HG03439 (cell line): ENCODE data around the gene C15orf39.

Experiments used
- ATAC-seq: cut with Tn5 transposase; IDR thresholded peaks from one replicate; pipeline ENCODE4 v1.9.1; 2021; ENCODE audit warnings: mild to moderate bottlenecking, moderate library complexity; ENCODE audit not compliant: unreplicated experiment

The C15orf39 gene

DNA sequence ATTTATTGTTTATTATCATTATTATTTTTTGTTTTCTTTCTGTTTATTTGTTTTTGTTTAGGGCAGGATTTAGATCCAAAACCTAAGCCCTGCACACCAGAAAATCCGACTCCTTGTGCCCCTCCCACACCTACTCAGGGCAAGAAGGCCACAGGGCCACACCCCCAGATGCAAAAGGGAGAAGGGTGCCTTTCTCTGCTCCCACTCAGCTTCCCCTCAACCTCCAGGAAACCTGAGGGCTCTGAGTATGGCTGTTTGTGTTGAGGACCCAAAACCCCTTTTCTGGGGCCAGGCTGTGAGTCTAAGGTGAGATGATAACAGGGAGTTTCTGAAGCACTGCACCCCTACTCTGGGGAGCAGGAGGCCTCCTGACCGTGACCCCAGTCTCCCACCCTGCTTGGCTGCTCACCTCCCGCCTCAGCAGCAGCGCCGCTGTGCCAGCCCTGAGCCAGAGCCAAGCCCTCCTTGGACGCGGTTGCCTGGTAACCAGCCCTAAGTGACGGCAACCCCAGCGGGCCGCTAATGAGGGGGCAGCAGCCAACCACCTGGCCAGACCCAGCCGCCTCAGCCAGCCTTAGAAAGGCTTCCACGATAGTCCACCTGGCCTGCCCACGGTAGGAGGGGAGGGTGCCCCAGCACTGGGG lies 6.4 kb upstream of the C15orf39 start:
- ATAC-seq, result no peak

DNA sequence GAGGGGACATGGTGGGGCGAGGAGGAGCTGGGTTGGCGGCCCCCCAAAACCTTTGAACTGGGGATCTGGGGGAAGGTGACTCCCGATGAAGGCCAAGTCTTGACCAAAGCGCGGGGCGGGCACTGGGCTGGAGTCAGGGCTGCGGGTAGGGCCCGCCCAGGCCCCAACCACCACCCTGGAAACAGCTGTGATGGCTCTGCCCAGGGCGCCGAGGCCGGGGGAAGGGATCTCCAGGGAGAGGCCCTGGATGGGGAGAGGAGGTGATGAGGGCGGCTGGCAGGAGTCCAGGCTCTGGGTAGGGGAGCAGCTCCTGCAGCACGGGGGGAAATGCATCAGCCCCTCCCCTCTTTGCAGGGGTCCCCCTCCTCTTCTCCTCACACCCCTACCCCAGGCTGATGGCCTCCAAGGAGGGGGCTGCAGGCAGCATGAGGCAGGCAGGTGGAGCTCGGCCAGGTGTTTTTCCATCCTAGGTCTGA lies 5.9 kb upstream of the C15orf39 start:
- ATAC-seq, result no peak

DNA sequence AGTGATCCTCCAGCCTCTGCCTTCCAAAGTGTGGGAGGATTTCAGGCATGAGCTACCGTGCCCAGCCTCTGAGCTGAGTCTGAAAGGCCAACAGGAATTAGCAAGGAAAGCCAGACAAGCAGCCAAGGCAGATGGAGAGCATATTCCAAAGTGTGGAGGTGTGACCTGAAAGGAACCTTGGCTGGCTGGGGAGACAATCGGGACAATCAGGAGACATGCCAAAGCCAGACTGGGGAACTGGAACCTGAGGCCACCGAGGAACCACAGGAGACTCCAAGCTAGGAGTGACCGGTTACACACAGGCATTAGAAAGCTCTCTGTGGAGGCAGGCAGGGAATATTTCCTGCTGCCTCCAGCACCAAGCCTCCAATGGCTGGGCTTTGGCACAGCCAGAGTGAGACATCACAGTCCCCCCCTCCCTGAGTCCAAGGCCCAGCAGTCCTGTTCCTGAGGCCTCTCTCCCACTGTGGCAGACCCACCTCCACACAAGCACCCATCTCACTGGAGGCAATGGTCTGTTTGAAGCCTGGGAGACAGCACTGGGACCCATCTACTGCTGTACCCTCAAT lies 4.5 kb upstream of the C15orf39 start:
- ATAC-seq, result no peak

DNA sequence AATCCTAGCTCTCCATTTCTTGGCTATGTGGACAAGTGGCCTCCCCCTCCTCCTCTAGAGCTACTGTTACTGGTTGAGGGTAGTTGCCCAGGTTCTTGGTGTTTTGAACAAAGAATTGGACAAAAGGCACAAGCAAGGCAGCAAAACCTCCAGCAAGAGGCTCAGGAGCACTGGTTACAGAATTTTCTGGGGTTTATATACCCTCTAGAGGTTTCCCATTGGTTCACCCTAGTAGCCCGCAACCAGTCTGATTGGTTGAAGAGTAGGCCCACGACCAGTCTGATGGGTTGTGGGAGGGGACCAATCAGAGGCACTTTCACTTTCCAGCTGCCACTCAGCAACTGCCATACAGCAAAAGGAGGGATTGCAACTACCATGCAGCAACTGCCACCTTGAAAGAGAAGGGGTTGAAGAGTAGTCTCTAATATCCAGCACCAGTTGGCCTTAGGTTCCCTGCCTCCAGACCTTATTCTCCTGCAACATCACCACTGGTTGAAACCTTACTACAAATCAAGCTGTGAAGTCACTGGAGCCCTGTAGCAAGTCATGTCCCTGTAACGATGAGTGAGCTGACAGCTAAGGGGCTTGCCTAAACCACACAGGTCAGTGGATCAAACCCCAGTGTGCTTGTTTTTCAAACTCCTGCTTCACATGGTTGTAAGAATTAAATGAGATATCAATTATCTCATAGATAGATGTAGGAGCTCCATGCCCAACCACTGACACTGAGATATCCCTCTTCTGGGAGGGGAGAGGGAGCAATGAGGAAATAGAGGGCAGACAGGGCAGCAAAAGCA lies 2.9 kb upstream of the C15orf39 start:
- ATAC-seq, result no peak

DNA sequence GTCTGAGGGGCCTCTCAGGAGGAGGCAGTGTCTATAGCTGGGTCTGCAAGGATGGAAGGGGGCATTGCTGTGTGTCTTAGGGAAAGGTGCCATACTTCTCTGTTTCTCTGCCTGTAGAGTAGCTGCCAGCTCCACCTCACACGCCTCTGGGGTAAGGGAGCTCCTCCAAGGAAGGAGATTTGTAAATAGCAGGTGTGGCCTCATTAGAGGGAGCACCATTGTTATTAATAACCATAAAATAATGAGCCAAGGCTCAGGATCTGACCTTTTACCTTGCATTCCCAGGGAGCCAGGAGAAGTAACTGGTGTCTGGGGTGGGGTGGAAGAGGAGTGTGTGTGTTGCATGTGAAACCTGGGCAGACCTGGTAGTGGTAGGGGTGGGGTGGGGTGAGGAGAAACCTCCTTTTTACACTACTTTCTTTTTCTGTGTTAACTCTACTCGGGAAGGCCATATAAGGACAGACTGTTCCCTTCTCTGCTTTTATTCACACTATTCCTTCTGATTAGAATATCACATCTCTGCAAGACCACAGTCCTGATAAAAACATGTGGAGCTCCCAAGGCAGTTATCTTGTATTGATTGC lies 2.2 kb upstream of the C15orf39 start:
- ATAC-seq, result no peak

DNA sequence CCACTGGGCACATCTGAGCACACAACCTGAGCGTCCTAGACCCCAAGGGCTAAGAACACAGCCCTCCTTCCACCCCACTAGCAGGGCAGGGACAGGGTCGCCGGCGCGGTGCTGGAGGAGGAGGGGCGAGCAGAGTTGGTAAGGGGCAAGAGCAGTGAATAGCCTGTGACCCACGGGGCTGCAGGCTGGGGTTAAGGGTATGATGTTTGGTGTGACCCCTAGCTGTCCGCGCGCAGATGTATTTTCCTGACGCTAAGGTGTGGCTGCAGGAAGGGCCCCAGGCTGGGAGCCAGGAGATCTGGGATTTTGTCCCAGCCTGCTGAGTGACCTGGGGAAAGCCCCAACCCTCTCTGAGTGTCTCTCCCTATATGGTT lies 1.3 kb upstream of the C15orf39 start:
- no peak for ATAC-seq

DNA sequence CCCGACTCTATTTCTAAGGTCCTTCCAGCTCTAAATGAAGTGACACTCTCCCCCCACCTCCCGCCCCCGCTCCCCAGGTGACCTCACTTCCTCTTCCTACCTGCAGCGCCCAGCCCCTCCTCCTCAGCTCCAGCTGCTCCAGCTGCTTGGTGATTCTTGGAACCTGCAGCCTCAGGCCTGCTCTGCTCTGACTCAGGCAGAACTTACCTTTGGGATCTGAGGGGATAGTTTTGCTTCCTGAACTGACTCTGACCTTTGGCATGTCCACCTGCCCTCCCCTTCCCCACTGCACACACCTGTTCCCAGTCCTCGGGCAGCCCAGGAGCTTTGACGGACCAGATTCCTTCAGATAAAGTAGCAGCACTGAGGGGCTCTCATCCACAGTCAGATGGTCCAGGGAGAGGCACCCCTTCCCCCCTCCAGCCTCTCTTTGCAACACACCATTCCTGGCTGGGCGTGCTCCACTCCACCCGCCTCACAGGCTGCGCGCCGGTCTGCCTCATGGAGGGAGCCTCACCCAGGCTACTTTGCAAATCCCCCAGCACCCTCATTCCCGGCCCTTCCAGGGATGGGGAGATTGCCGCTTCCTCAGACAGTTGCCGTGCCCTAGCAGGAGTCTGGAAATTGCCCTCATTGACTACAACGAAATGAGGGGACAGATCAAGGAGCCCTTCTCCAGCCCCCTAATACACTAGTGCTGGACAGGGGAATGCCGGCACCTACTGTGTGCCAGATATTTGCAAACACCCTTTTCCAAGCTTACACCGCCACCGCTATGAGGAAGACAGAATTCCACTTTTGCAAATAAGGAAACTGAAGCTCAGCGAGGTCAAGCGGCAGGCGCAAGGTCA lies 692 bp upstream of the C15orf39 start:
- peak; percentile 0 for ATAC-seq

DNA sequence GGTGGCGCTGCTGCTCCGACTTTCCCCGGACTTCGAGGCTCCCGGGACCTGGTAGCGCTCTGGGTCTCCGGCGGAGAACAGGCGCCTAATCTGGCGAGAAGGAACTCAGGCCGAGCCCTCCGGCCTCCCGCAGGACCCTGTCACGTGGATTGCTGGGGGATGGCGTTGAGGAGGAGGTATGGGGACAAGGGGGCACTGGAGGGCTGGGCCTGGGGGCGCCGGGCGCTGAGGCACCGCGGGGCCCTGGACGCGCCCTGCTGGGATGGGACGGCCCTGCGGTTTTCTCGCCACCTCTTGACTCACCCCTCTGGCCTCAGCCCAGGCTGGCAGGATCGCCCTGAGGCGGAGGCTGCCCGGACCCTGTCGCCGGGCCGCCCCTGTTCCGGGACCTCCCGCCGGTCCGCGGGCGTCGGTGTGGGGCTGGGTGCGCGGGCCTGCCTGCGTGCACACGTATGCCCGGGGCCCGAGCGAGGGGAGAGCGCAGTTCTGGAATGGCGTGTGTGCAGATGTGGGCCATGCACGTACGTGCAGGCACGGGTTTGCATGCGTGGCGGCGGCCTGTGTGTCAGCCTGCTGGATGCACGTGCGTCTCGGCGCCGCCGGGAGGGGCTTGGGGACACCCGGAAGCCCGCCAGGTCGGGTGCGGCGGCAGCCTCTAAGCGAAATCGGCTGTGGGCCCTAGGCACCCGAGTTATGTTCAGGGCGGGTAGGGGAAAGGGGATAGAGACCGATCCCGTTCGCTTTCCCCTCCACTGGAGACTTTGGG lies 752 bp downstream of the C15orf39 start:
- peak; percentile 32 for ATAC-seq

DNA sequence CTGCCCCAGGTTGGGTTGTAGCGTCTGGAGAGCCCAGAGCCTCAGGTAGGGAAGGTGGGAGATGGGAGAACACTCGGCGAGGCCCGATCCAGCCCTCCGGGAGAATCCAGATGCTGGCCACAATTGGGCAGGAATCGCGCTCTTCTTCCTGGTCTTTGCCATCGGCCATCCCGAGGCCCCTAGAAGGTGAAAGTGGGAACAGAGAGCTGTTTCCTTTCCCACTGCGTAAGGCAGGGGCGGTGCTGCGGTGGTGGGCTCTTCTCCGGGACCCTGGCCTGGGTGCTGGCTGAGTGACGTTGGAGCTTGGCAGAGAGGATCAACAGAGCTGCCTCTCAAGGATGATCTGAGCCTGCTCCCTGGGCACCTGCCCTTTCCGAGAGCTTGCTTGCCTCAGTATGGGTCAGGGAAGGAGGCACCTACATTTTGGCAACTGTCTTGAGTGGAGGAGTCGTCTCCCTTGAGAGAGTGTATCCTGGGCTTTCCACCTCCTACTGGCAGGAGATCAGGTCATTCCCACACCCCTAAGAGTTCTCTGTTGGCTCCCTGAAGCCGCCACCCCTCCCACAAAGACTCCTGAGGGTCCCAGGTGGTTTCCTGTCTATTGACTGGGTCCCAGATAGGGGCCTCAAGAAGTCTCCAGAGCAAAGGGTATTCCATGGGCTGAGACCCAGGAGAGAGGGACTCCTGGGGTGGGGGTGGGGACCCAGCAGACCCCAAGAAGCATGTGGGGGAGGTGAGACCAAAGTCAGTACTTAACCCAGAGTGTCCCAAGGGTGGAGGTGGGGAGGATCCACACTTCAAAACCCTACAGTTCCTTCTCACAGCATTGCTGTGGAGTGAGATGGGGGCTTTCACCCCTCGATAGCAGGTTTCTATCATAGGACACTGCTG lies 1.6 kb downstream of the C15orf39 start:
- ATAC-seq, result no peak

DNA sequence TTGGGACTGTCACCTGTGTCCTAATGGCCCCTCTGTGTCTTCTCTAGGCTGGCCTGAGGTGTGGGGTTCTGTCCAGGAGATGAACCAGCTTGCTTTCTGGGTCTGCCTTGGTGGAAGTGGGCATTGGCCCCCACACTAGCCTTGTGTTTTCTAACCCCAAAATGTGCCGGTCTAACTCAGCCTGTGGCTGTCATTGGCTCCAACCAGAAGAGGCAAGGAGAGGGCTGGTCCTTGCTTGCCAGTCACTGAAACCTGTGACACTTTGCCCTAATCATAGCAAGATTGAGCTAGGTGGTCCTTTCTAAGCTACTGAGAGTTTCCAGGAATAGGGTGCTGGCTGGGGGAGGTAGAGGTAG lies 2.2 kb downstream of the C15orf39 start:
- no peak for ATAC-seq

DNA sequence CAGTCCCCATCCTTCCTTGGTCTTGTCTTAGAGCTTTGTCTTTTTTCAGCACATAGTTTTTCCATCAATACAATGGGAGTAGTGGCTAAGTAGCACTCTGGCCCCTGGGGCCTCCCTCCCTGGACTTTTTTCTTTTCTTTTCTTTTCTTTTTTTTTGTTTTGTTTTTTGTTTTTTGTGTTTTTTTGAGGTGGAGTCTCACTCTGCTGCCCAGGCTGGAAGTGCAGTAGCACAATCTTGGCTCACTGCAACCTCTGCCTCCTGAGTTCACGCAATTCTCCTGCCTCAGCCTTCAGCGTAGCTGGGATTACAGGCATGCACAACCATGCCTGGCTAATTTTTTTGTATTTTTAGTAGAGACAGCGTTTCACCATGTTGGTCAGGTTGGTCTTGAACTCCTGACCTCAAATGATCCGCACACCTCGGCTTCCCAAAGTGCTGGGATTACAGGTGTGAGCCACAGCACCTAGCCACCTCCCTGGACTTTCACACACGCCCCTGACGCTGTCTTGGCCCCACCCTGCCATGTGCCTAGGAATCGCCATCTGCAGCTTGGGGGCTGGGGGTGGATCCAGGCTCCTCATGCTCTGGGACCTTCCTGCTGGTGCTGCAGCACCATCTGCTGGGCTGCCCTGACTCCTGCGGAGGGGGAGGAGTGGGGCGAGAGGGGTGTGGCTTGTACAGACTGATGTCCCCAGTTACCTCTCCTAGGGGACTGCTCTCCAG lies 2.8 kb downstream of the C15orf39 start:
- no peak for ATAC-seq

DNA sequence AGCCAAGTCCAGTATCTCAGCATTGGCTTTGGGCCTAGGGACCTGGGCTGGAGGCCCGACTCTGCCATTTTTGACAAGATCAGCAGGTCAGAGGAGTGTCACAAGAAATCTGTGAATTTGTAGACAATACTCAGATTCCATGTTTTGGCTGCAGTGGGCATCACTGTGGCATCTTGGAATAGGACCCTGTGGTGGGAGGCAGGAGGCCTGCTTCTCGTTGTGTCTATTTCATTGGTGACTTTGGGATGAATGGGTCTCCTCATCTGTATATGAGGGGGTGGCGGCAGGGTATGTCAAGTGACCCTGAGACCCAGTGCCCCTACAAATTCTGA lies 3.3 kb downstream of the C15orf39 start:
- no peak for ATAC-seq

DNA sequence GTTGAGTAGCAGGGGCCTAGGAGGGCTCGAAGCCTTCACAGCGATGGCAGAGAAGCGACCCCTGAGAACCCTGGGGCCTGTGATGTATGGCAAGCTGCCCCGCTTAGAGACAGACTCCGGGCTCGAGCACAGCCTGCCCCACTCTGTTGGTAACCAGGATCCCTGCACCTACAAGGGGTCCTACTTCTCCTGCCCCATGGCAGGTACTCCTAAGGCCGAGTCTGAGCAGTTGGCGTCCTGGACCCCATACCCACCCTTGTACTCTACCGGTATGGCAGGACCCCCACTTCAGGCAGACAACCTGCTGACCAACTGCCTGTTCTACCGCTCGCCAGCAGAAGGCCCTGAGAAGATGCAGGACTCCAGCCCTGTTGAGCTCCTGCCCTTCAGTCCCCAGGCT lies 4.3 kb downstream of the C15orf39 start:
- ATAC-seq, result no peak

DNA sequence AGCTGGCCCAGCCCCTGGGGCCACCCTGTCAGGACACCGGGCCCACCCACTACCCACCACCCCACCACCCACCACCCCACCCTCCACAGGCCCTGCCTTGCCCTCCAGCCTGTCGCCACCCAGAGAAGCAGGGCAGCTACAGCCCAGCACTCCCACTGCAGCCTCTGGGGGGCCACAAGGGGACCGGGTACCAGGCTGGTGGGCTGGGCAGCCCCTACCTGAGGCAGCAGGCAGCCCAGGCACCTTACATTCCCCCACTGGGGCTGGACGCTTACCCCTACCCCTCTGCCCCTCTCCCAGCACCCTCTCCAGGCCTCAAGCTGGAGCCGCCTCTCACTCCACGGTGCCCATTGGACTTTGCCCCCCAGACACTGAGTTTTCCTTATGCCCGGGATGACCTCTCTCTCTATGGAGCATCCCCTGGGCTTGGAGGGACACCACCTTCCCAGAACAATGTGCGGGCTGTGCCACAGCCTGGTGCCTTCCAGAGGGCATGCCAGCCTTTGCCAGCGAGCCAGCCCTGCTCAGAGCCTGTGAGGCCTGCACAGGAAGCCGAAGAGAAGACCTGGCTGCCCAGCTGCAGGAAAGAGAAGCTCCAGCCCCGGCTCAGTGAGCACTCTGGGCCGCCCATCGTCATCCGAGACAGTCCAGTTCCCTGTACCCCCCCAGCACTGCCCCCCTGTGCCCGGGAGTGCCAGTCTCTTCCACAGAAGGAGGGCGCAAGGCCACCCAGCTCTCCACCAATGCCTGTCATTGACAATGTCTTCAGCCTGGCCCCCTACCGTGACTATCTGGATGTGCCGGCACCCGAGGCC lies 5.3 kb downstream of the C15orf39 start:
- no peak for ATAC-seq

DNA sequence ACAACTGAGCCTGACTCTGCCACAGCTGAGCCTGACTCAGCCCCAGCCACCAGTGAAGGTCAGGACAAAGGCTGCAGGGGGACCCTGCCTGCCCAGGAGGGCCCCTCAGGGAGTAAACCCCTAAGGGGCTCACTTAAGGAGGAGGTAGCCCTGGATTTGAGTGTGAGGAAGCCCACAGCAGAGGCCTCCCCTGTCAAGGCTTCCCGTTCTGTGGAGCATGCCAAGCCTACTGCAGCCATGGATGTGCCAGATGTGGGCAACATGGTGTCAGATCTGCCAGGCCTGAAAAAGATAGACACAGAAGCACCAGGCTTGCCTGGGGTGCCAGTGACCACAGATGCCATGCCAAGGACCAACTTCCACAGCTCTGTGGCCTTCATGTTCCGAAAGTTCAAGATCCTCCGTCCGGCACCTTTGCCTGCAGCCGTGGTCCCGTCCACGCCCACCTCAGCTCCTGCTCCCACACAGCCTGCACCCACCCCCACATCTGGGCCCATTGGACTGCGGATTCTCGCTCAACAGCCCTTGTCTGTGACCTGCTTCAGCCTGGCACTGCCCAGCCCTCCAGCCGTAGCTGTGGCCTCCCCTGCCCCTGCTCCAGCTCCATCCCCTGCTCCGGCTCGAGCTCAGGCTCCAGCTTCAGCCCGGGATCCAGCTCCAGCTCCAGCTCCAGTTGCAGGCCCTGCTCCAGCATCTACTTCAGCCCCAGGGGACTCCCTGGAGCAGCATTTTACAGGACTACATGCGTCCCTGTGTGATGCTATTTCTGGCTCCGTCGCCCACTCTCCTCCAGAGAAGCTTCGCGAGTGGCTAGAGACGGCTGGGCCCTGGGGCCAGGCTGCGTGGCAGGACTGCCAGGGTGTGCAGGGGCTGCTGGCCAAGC lies 6.2 kb downstream of the C15orf39 start:
- ATAC-seq, result no peak

DNA sequence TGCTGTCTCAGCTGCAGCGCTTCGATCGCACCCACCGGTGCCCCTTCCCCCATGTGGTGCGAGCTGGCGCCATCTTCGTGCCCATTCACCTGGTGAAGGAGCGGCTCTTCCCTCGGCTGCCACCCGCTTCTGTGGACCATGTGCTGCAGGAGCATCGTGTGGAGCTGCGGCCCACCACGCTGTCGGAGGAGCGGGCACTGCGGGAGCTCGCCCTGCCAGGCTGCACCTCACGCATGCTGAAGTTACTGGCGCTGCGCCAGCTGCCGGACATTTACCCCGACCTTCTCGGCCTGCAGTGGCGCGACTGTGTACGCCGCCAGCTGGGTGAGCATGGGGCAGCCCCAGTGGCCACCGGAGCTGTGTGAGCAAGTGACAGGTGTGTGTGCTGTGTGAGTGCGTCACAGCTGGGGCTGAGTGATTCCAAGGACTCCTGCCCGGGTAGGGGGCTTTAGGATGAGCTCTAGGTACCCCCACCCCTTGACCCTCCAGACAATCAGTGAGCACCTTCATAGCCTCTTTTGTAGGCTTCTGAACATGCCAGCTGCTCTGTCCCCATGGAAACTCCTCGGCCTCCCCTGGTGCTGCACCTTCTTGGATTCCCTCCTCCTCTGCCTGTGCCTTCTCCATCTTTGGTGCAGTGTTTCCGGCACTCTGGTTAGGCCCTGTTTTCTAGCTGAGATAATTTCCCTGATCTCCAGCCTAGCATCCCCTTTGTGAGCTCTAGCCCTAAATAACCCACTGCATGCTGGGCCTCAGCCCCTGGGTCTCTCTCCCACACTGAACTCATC lies 7.0 kb downstream of the C15orf39 start:
- ATAC-seq, result no peak
